Testis (tissue), 2 donors: ENCODE measurements around the gene BMP6.

ENCODE experiments used
- POLR2A ChIP-seq: fragments of 450-650 bp; IDR thresholded peaks from one replicate; pipeline ENCODE4 v1.6.1; 2017; ENCODE audit warnings: antibody characterized with exemption, mild to moderate bottlenecking, moderate library complexity
- TF ChIP-seq, protein P1 (sequence below), 3 experiments: fragments of 450-650 bp in 2 of 3; fragments of 200-600 bp in 1 of 3; sonication (generic) in 1 of 3; IDR thresholded peaks; one replicate each; pipeline ENCODE4 v1.5.1; 2016 to 2019; ENCODE audit warnings: antibody characterized with exemption in 3 of 3, mild to moderate bottlenecking in 2 of 3, moderate library complexity in 1 of 3

DNA sequence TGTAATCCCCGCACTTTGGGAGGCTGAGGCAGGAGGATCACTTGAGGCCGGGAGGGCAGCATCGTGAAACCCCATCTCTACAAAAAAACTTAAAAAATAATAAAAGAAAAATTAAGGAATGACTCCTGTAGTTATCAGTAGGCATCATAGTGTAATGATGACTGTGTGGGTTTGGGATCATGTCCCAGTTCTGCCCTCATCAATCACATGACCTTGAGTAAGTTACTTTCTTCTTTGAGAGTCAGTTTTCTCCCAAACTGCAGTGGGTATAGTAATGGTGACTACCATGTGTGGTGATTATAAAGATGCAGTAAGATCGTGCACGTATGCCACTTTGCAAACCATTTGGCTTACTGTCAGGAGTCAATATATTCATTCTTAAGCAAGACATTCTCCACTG is 95.5 kb downstream of the BMP6 start:
- TF ChIP-seq, protein P1, sequence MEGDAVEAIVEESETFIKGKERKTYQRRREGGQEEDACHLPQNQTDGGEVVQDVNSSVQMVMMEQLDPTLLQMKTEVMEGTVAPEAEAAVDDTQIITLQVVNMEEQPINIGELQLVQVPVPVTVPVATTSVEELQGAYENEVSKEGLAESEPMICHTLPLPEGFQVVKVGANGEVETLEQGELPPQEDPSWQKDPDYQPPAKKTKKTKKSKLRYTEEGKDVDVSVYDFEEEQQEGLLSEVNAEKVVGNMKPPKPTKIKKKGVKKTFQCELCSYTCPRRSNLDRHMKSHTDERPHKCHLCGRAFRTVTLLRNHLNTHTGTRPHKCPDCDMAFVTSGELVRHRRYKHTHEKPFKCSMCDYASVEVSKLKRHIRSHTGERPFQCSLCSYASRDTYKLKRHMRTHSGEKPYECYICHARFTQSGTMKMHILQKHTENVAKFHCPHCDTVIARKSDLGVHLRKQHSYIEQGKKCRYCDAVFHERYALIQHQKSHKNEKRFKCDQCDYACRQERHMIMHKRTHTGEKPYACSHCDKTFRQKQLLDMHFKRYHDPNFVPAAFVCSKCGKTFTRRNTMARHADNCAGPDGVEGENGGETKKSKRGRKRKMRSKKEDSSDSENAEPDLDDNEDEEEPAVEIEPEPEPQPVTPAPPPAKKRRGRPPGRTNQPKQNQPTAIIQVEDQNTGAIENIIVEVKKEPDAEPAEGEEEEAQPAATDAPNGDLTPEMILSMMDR (IDR thresholded peaks at IDR 0.05): no peak
- TF ChIP-seq POLR2A: no peak
